OCI-LY7 (cell line): ENCODE results near the gene GATA6.

Experiments used
- EZH2phosphoT487 ChIP-seq: fragments of 200-600 bp; sonication (generic); IDR thresholded peaks from 2 replicates; pipeline ENCODE4 v1.6.1; 2018; ENCODE audit warnings: low read depth, borderline replicate concordance, mild to moderate bottlenecking, mixed run types, antibody characterized with exemption, low read length, moderate library complexity, mixed read lengths
- TF ChIP-seq, protein P1 (sequence below): fragments of 200-600 bp; sonication (generic); conservative IDR thresholded peaks from 2 replicates; pipeline ENCODE4 v1.5.1; 2014; ENCODE audit warnings: mild to moderate bottlenecking, antibody characterized with exemption, low read length, moderate library complexity, mixed read lengths

GRCh38 chr18:22176420-22177326, 7.3 kb downstream of the GATA6 start:
- TF ChIP-seq, protein P1, sequence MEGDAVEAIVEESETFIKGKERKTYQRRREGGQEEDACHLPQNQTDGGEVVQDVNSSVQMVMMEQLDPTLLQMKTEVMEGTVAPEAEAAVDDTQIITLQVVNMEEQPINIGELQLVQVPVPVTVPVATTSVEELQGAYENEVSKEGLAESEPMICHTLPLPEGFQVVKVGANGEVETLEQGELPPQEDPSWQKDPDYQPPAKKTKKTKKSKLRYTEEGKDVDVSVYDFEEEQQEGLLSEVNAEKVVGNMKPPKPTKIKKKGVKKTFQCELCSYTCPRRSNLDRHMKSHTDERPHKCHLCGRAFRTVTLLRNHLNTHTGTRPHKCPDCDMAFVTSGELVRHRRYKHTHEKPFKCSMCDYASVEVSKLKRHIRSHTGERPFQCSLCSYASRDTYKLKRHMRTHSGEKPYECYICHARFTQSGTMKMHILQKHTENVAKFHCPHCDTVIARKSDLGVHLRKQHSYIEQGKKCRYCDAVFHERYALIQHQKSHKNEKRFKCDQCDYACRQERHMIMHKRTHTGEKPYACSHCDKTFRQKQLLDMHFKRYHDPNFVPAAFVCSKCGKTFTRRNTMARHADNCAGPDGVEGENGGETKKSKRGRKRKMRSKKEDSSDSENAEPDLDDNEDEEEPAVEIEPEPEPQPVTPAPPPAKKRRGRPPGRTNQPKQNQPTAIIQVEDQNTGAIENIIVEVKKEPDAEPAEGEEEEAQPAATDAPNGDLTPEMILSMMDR, result no peak
- no peak for TF ChIP-seq EZH2phosphoT487
